Measurements from ENCODE around the gene TNC.

- TF ChIP-seq CTCF (IDR thresholded peaks at IDR 0.05): no peak
- TF ChIP-seq POLR2A (IDR thresholded peaks at IDR 0.05): no peak
These were observed 31.5 kb downstream of the TNC start for GRCh38 chr9:115086461-115086860.

Measured in stomach (tissue), 4 donors.